Measurements from ENCODE around the gene CDH12. TPM values are rescaled to one million over a fixed set of nuclear protein-coding genes. Genes with fewer than 3 reads are reported as not detected.

CDH12 gene
- total and polyA plus RNA-seq, 2 donors (not counting 3 experiments of a cell fraction or from before 2014, with no cell fraction given), result 0.03 TPM; not detected in 1

DNA sequence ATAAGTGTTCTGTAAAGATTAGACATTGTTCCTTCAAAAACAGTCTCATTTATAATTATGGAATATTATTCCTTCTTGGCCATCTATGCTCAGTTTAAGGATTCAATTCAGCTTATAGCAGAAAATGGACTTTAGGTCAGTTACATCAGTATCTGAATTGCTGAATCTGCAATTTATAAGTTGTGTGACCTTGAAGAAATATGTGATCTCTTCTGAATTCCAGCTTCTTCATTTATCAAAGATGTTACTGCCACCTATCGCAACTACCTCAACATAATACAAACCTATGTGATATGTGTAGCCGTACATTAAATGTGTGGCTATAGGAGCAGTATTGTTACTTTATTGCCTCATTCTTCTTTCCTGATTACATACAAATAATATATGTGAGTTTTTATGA, 118.2 kb downstream of the CDH12 start:
- POLR2A ChIA-PET, result no interaction called here
- Histone ChIP-seq H2AFZ (ENCODE audit: low read depth, low read length) (no peak overlapping the region), H3K4me1 (ENCODE audit: control insufficient read depth, extremely low read depth, insufficient read depth, low read length) (no peaks in the 10 kb centered on the region), H3K27me3 (ENCODE audit: control insufficient read depth in 2 of 2, insufficient read depth in 2 of 2, low read length in 2 of 2) (no peaks in the 10 kb centered on the region), H3K36me3 (ENCODE audit: control insufficient read depth in 2 of 2, extremely low read depth in 1 of 2, insufficient read depth in 2 of 2, low read length in 2 of 2) (no peaks in the 10 kb centered on the region), H3K9ac (replicated peaks; ENCODE audit: extremely low read depth, insufficient read depth, low read length) (no peak overlapping the region), H3K4me2 (ENCODE audit: insufficient read depth, low read length) (no peak overlapping the region), H3K9me3 (replicated peaks; ENCODE audit: control insufficient read depth, insufficient read depth, low read length) (no peaks in the 10 kb centered on the region), H3K27ac (ENCODE audit: insufficient read depth, low read depth, low read length) (no peak overlapping the region), H3K4me3 (replicated peaks in 1 of 3; ENCODE audit: insufficient read depth in 1 of 3, low read depth in 1 of 3, low read length in 3 of 3) (no peak overlapping the region), H3K79me2 (ENCODE audit: control insufficient read depth, insufficient read depth, low read length) (no peaks in the 10 kb centered on the region), H3K9me1 (replicated peaks; ENCODE audit: control insufficient read depth, extremely low read depth, insufficient read depth, low read length) (no peaks in the 10 kb centered on the region), H4K20me1 (replicated peaks; ENCODE audit: control insufficient read depth, extremely low read depth, insufficient read depth, low read length) (no peaks in the 10 kb centered on the region)
- dilution Hi-C loops (cut with MboI; ENCODE audit: extremely low pct_ligation_motif_present, low sequenced_read_pairs), result no loop called here
- TF ChIP-seq, protein P1, sequence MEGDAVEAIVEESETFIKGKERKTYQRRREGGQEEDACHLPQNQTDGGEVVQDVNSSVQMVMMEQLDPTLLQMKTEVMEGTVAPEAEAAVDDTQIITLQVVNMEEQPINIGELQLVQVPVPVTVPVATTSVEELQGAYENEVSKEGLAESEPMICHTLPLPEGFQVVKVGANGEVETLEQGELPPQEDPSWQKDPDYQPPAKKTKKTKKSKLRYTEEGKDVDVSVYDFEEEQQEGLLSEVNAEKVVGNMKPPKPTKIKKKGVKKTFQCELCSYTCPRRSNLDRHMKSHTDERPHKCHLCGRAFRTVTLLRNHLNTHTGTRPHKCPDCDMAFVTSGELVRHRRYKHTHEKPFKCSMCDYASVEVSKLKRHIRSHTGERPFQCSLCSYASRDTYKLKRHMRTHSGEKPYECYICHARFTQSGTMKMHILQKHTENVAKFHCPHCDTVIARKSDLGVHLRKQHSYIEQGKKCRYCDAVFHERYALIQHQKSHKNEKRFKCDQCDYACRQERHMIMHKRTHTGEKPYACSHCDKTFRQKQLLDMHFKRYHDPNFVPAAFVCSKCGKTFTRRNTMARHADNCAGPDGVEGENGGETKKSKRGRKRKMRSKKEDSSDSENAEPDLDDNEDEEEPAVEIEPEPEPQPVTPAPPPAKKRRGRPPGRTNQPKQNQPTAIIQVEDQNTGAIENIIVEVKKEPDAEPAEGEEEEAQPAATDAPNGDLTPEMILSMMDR (IDR thresholded peaks at IDR 0.05; ENCODE audit: extremely low read depth in 1 of 2, insufficient read depth in 1 of 2, low read depth in 1 of 2, low read length in 2 of 2), result no peak
- TF ChIP-seq FOS (IDR thresholded peaks at IDR 0.05; ENCODE audit: borderline replicate concordance, insufficient read depth, low read length) (no peak), POLR2AphosphoS5 (IDR thresholded peaks at IDR 0.05; ENCODE audit: insufficient read depth, low read depth, low read length) (no peak), GATA2 (IDR thresholded peaks at IDR 0.05; ENCODE audit: insufficient read depth, insufficient read length, low read depth, low read length) (no peak)
- CTCF ChIA-PET, result no interaction called here
- DNase-seq (ENCODE audit: low read depth, low spot score) (no peak), FAIRE-seq (no peak)
- BruUV-seq (replicated peaks), result no TSS peak
- intact Hi-C loops (cut with micrococcal nuclease), result no loop called here

DNA sequence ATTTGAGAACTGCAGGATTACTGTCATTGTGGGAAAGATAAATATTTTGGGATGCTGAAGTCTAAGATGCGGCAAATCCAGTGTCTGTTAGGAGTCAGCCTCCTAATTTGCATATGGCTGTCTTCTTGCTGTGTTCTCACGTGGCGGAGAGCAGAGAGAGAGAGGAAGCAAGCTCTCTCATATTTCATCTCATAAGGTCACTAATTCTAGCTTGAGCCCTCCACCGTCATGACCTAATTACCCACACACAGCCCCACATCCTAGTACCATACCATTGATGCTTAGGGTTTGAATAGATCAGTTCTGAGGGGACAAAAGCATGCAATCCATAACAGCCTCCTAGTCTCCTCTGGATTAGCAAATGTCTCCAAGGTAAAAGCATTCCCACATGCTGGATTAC, 124.5 kb downstream of the CDH12 start:
- CTCF ChIA-PET, result no interaction called here
- H3K4me2 ChIP-seq (ENCODE audit: insufficient read depth, low read length), result no peak overlapping the region
- FAIRE-seq (no peak), DNase-seq (ENCODE audit: low read depth, low spot score) (no peak)
- H3K36me3 ChIP-seq (ENCODE audit: control insufficient read depth in 2 of 2, extremely low read depth in 1 of 2, insufficient read depth in 2 of 2, low read length in 2 of 2), result no peaks in the 10 kb centered on the region
- no peak overlapping the region for H3K9ac ChIP-seq (replicated peaks; ENCODE audit: extremely low read depth, insufficient read depth, low read length)
- H3K4me3 ChIP-seq (replicated peaks in 1 of 3; ENCODE audit: insufficient read depth in 1 of 3, low read depth in 1 of 3, low read length in 3 of 3), result no peak overlapping the region
- TF ChIP-seq GATA2 (IDR thresholded peaks at IDR 0.05; ENCODE audit: insufficient read depth, insufficient read length, low read depth, low read length) (no peak), EZH2 (IDR thresholded peaks at IDR 0.05; ENCODE audit: borderline replicate concordance, low read depth, low read length, severe bottlenecking) (no peak), FOS (IDR thresholded peaks at IDR 0.05; ENCODE audit: borderline replicate concordance, insufficient read depth, low read length) (no peak)
- TF ChIP-seq, protein P2, sequence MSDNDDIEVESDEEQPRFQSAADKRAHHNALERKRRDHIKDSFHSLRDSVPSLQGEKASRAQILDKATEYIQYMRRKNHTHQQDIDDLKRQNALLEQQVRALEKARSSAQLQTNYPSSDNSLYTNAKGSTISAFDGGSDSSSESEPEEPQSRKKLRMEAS (IDR thresholded peaks at IDR 0.05; ENCODE audit: insufficient read depth, insufficient read length), result no peak
- H3K4me1 ChIP-seq (ENCODE audit: control insufficient read depth, extremely low read depth, insufficient read depth, low read length), result no peaks in the 10 kb centered on the region
- no TSS peak for BruUV-seq (replicated peaks)
- no peaks in the 10 kb centered on the region for H4K20me1 ChIP-seq (replicated peaks; ENCODE audit: control insufficient read depth, extremely low read depth, insufficient read depth, low read length)
- no peak overlapping the region for H2AFZ ChIP-seq (ENCODE audit: low read depth, low read length)
- no peaks in the 10 kb centered on the region for H3K79me2 ChIP-seq (ENCODE audit: control insufficient read depth, insufficient read depth, low read length)
- no peak overlapping the region for H3K27ac ChIP-seq (ENCODE audit: insufficient read depth, low read depth, low read length)
- intact Hi-C loops (cut with micrococcal nuclease) (no loop called here), dilution Hi-C loops (cut with MboI; ENCODE audit: extremely low pct_ligation_motif_present, low sequenced_read_pairs) (no loop called here)
- no peaks in the 10 kb centered on the region for H3K9me3 ChIP-seq (replicated peaks; ENCODE audit: control insufficient read depth, insufficient read depth, low read length)
- no peaks in the 10 kb centered on the region for H3K27me3 ChIP-seq (ENCODE audit: control insufficient read depth in 2 of 2, insufficient read depth in 2 of 2, low read length in 2 of 2)
- POLR2A ChIA-PET, result no interaction called here
- H3K9me1 ChIP-seq (replicated peaks; ENCODE audit: control insufficient read depth, extremely low read depth, insufficient read depth, low read length), result no peaks in the 10 kb centered on the region

Data from endothelial cell of umbilical vein (primary cell).